ENCODE measurements around the gene MAST4. TPM values are rescaled to one million over a fixed set of nuclear protein-coding genes. Genes with fewer than 3 reads are reported as not detected.

MAST4 gene
- total RNA-seq, 2 experiments from 2014 or later: 1.3 to 21.9 TPM

DNA sequence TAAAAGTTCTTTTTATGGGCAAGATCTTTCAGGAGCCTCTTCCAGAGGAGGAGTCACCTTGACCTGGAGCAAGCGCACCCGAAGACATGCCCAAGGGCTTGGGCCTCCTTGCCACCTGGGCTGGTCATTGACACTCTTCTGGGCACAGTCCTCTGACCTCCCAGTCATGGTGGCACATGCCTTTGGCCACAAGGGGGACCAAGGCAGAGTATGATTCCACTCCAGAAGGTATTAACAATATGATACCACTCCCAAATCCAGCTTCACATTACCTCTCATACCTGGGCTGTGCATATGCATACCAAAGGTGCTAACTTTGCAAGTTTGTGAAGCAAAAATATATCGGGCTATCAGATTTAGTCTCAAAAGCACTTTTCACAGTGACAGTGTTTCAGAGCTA lies 84.6 kb downstream of the MAST4 start:
- ChIA-PET POLR2A (interaction anchor here (0.5 to 1.2 kb wide), 2 partner anchors 13 to 305 kb away, joined by 3 to 4 read pairs; no protein-coding TSS in a partner anchor), CTCF (ENCODE audit: unreplicated experiment) (no interaction called here)
- H3K9me2 ChIP-seq (ENCODE audit: insufficient read depth, low read length): no peaks in the 10 kb centered on the region
- TF ChIP-seq, protein P1, sequence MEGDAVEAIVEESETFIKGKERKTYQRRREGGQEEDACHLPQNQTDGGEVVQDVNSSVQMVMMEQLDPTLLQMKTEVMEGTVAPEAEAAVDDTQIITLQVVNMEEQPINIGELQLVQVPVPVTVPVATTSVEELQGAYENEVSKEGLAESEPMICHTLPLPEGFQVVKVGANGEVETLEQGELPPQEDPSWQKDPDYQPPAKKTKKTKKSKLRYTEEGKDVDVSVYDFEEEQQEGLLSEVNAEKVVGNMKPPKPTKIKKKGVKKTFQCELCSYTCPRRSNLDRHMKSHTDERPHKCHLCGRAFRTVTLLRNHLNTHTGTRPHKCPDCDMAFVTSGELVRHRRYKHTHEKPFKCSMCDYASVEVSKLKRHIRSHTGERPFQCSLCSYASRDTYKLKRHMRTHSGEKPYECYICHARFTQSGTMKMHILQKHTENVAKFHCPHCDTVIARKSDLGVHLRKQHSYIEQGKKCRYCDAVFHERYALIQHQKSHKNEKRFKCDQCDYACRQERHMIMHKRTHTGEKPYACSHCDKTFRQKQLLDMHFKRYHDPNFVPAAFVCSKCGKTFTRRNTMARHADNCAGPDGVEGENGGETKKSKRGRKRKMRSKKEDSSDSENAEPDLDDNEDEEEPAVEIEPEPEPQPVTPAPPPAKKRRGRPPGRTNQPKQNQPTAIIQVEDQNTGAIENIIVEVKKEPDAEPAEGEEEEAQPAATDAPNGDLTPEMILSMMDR (conservative IDR thresholded peaks at IDR 0.05; ENCODE audit: low read length): peak; percentile 47
- no peak for TF ChIP-seq EZH2phosphoT487 (IDR thresholded peaks at IDR 0.05; ENCODE audit: borderline replicate concordance, low read depth, low read length)
- no peak overlapping the region for H3K27ac ChIP-seq (ENCODE audit: low read depth, low read length, poor library complexity, severe bottlenecking)
- no peak overlapping the region for H3K4me3 ChIP-seq (ENCODE audit: low read depth, low read length, poor library complexity, severe bottlenecking)
- no peaks in the 10 kb centered on the region for H3K36me3 ChIP-seq (ENCODE audit: insufficient read depth, low read length)
- no peak overlapping the region for H3K4me2 ChIP-seq (ENCODE audit: low read length)
- intact Hi-C loops (cut with micrococcal nuclease; ENCODE audit: unreplicated experiment): no loop called here
- no peaks in the 10 kb centered on the region for H3K9me3 ChIP-seq (ENCODE audit: low read length)
- H3K79me2 ChIP-seq (ENCODE audit: insufficient read depth, low read depth, low read length): no peaks in the 10 kb centered on the region
- H4K20me1 ChIP-seq (ENCODE audit: insufficient read depth, low read length): no peaks in the 10 kb centered on the region
- no peak overlapping the region for H2AFZ ChIP-seq (ENCODE audit: low read length)
- no peaks in the 10 kb centered on the region for H3K4me1 ChIP-seq (ENCODE audit: insufficient read depth, low read length, poor library complexity, severe bottlenecking)
- no TSS peak for BruUV-seq (replicated peaks)
- DNase-seq (ENCODE audit: low spot score): no peak

DNA sequence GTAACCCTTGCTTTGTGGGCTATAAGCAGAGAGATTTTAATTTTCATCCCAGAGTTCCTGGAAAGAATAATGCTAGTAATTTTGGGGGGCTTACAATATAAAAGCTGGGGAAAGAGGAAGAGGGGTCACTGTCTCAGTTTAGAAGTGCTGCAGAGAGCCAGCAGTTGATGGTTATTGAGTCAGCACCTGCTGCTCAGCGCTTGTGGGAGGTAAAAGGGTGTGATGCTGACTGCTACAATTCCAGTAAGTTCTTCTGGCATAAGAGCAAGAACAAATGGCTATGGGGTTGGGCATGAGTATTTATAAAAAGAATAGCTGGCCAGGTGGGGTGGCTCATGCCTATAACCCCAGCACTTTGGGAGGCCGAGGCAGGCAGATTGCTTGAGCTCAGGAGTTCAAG lies 88.5 kb downstream of the MAST4 start:
- intact Hi-C loops (cut with micrococcal nuclease; ENCODE audit: unreplicated experiment): no loop called here
- no peak overlapping the region for H2AFZ ChIP-seq (ENCODE audit: low read length)
- BruUV-seq (replicated peaks): no TSS peak

More for the DNA sequence above, 88.5 kb downstream of the MAST4 start:
- H3K27ac ChIP-seq (ENCODE audit: low read depth, low read length, poor library complexity, severe bottlenecking): no peak overlapping the region
- H3K79me2 ChIP-seq (ENCODE audit: insufficient read depth, low read depth, low read length): no peaks in the 10 kb centered on the region
- no peaks in the 10 kb centered on the region for H4K20me1 ChIP-seq (ENCODE audit: insufficient read depth, low read length)
- H3K36me3 ChIP-seq (ENCODE audit: insufficient read depth, low read length): no peaks in the 10 kb centered on the region
- H3K4me3 ChIP-seq (ENCODE audit: low read depth, low read length, poor library complexity, severe bottlenecking): no peak overlapping the region
- no peak overlapping the region for H3K4me2 ChIP-seq (ENCODE audit: low read length)
- TF ChIP-seq, protein P1 (conservative IDR thresholded peaks at IDR 0.05; ENCODE audit: low read length): no peak
- TF ChIP-seq EZH2phosphoT487 (IDR thresholded peaks at IDR 0.05; ENCODE audit: borderline replicate concordance, low read depth, low read length): no peak
- H3K4me1 ChIP-seq (ENCODE audit: insufficient read depth, low read length, poor library complexity, severe bottlenecking): no peaks in the 10 kb centered on the region
- DNase-seq (ENCODE audit: low spot score): no peak
- H3K9me3 ChIP-seq (ENCODE audit: low read length): no peaks in the 10 kb centered on the region
- H3K9me2 ChIP-seq (ENCODE audit: insufficient read depth, low read length): no peaks in the 10 kb centered on the region
- ChIA-PET CTCF (ENCODE audit: unreplicated experiment) (no interaction called here), POLR2A (interaction anchor here (0.7 kb wide), 1 partner anchor 58 kb away, joined by 3 read pairs; no protein-coding TSS in a partner anchor)
